ENCODE results near the gene CALM3. TPM values are rescaled to one million over a fixed set of nuclear protein-coding genes. Genes with fewer than 3 reads are reported as not detected.

CALM3 gene
- total RNA-seq, 1 experiment from 2014 or later: 182 TPM

- no peaks in the 10 kb centered on the region for H3K27me3 Mint-ChIP-seq (ENCODE audit: unreplicated experiment)
- H3K36me3 Mint-ChIP-seq (ENCODE audit: insufficient read depth, unreplicated experiment): peaks cover 40% of the 10 kb centered on the region
- TF ChIP-seq CTCF (IDR thresholded peaks at IDR 0.05; ENCODE audit: unreplicated experiment): no peak
- peak overlapping the region; percentile 100 for H3K27ac Mint-ChIP-seq (ENCODE audit: unreplicated experiment)
- H3K4me1 Mint-ChIP-seq (ENCODE audit: low read depth, unreplicated experiment): peaks cover 23% of the 10 kb centered on the region
- H3K4me3 Mint-ChIP-seq (ENCODE audit: low read depth, unreplicated experiment): peak overlapping the region; percentile 98
- no peaks in the 10 kb centered on the region for H3K9me3 Mint-ChIP-seq (ENCODE audit: low read depth, unreplicated experiment)
- BruUV-seq (replicated peaks): TSS peak; percentile 90
- CTCF ChIA-PET: interaction anchor here (0.6 to 3.2 kb wide), 9 partner anchors 14 to 130 kb away, joined by 3 to 21 read pairs (median 4); partner anchors contain the start of gene DACT3
- peak; percentile 98 for DNase-seq
- intact Hi-C loops (cut with micrococcal nuclease; ENCODE audit: unreplicated experiment): no loop called here
Measured at GRCh38 chr19:46600384-46601317, 479 bp upstream of the CALM3 start.

- no TSS peak for BruUV-seq (replicated peaks)
- DNase-seq: no peak
- Mint-ChIP-seq H3K27me3 (ENCODE audit: unreplicated experiment) (no peaks in the 10 kb centered on the region), H3K36me3 (ENCODE audit: insufficient read depth, unreplicated experiment) (peaks cover 40% of the 10 kb centered on the region), H3K27ac (ENCODE audit: unreplicated experiment) (peak overlapping the region; percentile 100), H3K4me1 (ENCODE audit: low read depth, unreplicated experiment) (peaks cover 23% of the 10 kb centered on the region), H3K9me3 (ENCODE audit: low read depth, unreplicated experiment) (no peaks in the 10 kb centered on the region), H3K4me3 (ENCODE audit: low read depth, unreplicated experiment) (peak overlapping the region; percentile 98)
- CTCF ChIA-PET: interaction anchor here (0.6 to 3.2 kb wide), 6 partner anchors 9 to 210 kb away, joined by 3 to 21 read pairs (median 4); partner anchors contain the start of gene DACT3
- no peak for TF ChIP-seq CTCF (IDR thresholded peaks at IDR 0.05; ENCODE audit: unreplicated experiment)
- intact Hi-C loops (cut with micrococcal nuclease; ENCODE audit: unreplicated experiment): no loop called here
Measured at GRCh38 chr19:46602392-46603194, 1.5 kb downstream of the CALM3 start.

GRCh38 chr19:46603195-46603637, 2.1 kb downstream of the CALM3 start:
- Mint-ChIP-seq H3K9me3 (ENCODE audit: low read depth, unreplicated experiment) (no peaks in the 10 kb centered on the region), H3K27ac (ENCODE audit: unreplicated experiment) (peak overlapping the region; percentile 100), H3K4me3 (ENCODE audit: low read depth, unreplicated experiment) (peak overlapping the region; percentile 98), H3K27me3 (ENCODE audit: unreplicated experiment) (no peaks in the 10 kb centered on the region), H3K36me3 (ENCODE audit: insufficient read depth, unreplicated experiment) (peaks cover 40% of the 10 kb centered on the region), H3K4me1 (ENCODE audit: low read depth, unreplicated experiment) (peaks cover 23% of the 10 kb centered on the region)
- CTCF ChIA-PET: interaction anchor here (0.9 to 2.0 kb wide), 4 partner anchors 8 to 74 kb away, joined by 3 to 11 read pairs (median 4); partner anchors contain the start of gene DACT3
- DNase-seq: peak; percentile 37
- intact Hi-C loops (cut with micrococcal nuclease; ENCODE audit: unreplicated experiment): no loop called here
- BruUV-seq (replicated peaks): TSS peak; percentile 14
- TF ChIP-seq CTCF (IDR thresholded peaks at IDR 0.05; ENCODE audit: unreplicated experiment): no peak

DNA sequence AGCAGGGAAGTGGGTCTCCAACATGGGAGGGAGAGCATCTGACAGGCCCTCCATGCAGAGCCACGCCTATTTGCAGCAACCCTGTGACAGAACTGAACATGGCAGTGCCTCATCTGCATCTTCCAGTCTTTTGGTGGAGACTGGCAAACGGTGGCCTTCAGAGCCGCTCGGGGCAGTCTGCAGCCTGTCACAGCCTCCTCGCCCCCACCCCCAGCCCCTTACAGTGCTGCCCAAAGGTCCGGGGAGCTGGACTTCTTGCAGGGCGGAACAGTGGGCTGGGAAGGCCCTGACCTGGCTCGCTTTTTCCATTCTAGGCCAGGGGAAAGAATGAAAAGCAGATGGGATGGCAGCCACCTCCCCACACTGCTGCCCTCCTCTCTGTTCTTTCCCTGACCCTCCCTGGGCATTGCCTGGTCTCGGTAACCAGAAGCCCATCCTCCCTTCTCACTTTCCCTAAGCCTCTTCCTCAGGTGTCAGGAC, 2.7 kb downstream of the CALM3 start:
- no peaks in the 10 kb centered on the region for H3K27me3 Mint-ChIP-seq (ENCODE audit: unreplicated experiment)
- no peaks in the 10 kb centered on the region for H3K9me3 Mint-ChIP-seq (ENCODE audit: low read depth, unreplicated experiment)
- peaks cover 40% of the 10 kb centered on the region for H3K36me3 Mint-ChIP-seq (ENCODE audit: insufficient read depth, unreplicated experiment)
- peaks cover 23% of the 10 kb centered on the region for H3K4me1 Mint-ChIP-seq (ENCODE audit: low read depth, unreplicated experiment)
- TF ChIP-seq CTCF (IDR thresholded peaks at IDR 0.05; ENCODE audit: unreplicated experiment): no peak
- no peak for DNase-seq
- H3K4me3 Mint-ChIP-seq (ENCODE audit: low read depth, unreplicated experiment): peak overlapping the region; percentile 98
- no peak overlapping the region for H3K27ac Mint-ChIP-seq (ENCODE audit: unreplicated experiment)
- no TSS peak for BruUV-seq (replicated peaks)
- CTCF ChIA-PET: interaction anchor here (0.9 to 2.0 kb wide), 3 partner anchors 8 to 74 kb away, joined by 3 to 11 read pairs (median 4); partner anchors contain the start of gene DACT3
- intact Hi-C loops (cut with micrococcal nuclease; ENCODE audit: unreplicated experiment): no loop called here
